ENCODE data around the gene DCLK3. TPM values are rescaled to one million over a fixed set of nuclear protein-coding genes. Genes with fewer than 3 reads are reported as not detected.

Gene DCLK3
- total RNA-seq, 2 donors from 2014 or later: 2.1 to 3.9 TPM

DNA sequence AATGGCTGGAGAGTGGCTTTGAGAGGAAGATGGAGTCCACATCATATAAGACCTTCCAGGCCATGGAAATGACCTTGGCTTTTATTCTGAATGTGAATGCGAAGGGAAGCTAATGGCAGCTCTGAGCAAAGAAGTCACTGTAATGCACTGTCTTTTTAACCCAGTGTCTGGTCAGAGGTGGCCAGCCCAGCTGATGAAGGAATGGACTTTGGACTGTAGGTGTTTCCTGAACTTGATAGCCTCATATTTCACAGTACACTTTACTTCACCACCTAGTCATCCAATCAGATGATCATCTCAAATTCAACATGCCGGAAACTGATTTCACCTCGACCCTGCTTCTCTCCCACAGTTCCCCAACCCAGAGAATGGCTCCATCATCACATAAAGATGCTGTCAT lies 33.4 kb downstream of the DCLK3 start:
- no peak overlapping the region for H3K27ac Mint-ChIP-seq
- no peaks in the 10 kb centered on the region for H3K9me3 ChIP-seq (ENCODE audit: control insufficient read depth, low read length)

GRCh38 chr3:36729204-36730056 lies 34.9 kb downstream of the DCLK3 start:
- TF ChIP-seq, protein P1, sequence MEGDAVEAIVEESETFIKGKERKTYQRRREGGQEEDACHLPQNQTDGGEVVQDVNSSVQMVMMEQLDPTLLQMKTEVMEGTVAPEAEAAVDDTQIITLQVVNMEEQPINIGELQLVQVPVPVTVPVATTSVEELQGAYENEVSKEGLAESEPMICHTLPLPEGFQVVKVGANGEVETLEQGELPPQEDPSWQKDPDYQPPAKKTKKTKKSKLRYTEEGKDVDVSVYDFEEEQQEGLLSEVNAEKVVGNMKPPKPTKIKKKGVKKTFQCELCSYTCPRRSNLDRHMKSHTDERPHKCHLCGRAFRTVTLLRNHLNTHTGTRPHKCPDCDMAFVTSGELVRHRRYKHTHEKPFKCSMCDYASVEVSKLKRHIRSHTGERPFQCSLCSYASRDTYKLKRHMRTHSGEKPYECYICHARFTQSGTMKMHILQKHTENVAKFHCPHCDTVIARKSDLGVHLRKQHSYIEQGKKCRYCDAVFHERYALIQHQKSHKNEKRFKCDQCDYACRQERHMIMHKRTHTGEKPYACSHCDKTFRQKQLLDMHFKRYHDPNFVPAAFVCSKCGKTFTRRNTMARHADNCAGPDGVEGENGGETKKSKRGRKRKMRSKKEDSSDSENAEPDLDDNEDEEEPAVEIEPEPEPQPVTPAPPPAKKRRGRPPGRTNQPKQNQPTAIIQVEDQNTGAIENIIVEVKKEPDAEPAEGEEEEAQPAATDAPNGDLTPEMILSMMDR (conservative IDR thresholded peaks at IDR 0.05): peak; percentile 88
- DNase-seq: no peak
- H3K4me3 Mint-ChIP-seq: no peak overlapping the region
- no peaks in the 10 kb centered on the region for H3K9me3 ChIP-seq (ENCODE audit: control insufficient read depth, low read length)
- peaks cover 5% of the 10 kb centered on the region for H3K4me1 ChIP-seq (ENCODE audit: control insufficient read depth, insufficient read depth, low read length)
- peaks cover 17% of the 10 kb centered on the region for H3K4me1 Mint-ChIP-seq
- no peak overlapping the region for H3K27ac Mint-ChIP-seq
- H3K36me3 Mint-ChIP-seq (ENCODE audit: low read depth): no peaks in the 10 kb centered on the region
- no peaks in the 10 kb centered on the region for H3K27me3 ChIP-seq (ENCODE audit: control insufficient read depth, insufficient read depth, low read length, poor library complexity, severe bottlenecking)
- H3K27ac ChIP-seq (ENCODE audit: low read depth, low read length): no peak overlapping the region
- H3K9me3 Mint-ChIP-seq: peaks cover 2% of the 10 kb centered on the region
- H3K9ac ChIP-seq (ENCODE audit: extremely low read depth, low read length, poor library complexity, severe bottlenecking): no peak overlapping the region
- no peaks in the 10 kb centered on the region for H3K36me3 ChIP-seq (ENCODE audit: control insufficient read depth, insufficient read depth, low read length)
- no peaks in the 10 kb centered on the region for H3K27me3 Mint-ChIP-seq (ENCODE audit: insufficient read depth)
- no peak overlapping the region for H3K4me3 ChIP-seq (ENCODE audit: low read length)
- 64 to 67% methylated on average over 2 to 8 of the region's 9 CpGs for WGBS, 2 experiments (ENCODE audit: insufficient coverage in 1 of 2, insufficient read length in 1 of 2)

More for the DNA sequence above, 33.4 kb downstream of the DCLK3 start:
- Histone ChIP-seq H3K4me3 (ENCODE audit: low read length) (no peak overlapping the region), H3K4me1 (ENCODE audit: control insufficient read depth, insufficient read depth, low read length) (peaks cover 5% of the 10 kb centered on the region), H3K36me3 (ENCODE audit: control insufficient read depth, insufficient read depth, low read length) (no peaks in the 10 kb centered on the region), H3K27ac (ENCODE audit: low read depth, low read length) (no peak overlapping the region), H3K9ac (ENCODE audit: extremely low read depth, low read length, poor library complexity, severe bottlenecking) (no peak overlapping the region), H3K27me3 (ENCODE audit: control insufficient read depth, insufficient read depth, low read length, poor library complexity, severe bottlenecking) (no peaks in the 10 kb centered on the region)
- Mint-ChIP-seq H3K9me3 (no peaks in the 10 kb centered on the region), H3K27me3 (ENCODE audit: insufficient read depth) (no peaks in the 10 kb centered on the region), H3K36me3 (ENCODE audit: low read depth) (no peaks in the 10 kb centered on the region), H3K4me3 (no peak overlapping the region), H3K4me1 (peaks cover 17% of the 10 kb centered on the region)
- TF ChIP-seq, protein P1 (conservative IDR thresholded peaks at IDR 0.05): no peak
- no peak for DNase-seq
- 98 to 100% methylated on average over 2 to 3 of the region's 3 CpGs for WGBS, 2 experiments (ENCODE audit: insufficient coverage in 1 of 2, insufficient read length in 1 of 2)

- H3K36me3 ChIP-seq (ENCODE audit: control insufficient read depth, insufficient read depth, low read length): no peaks in the 10 kb centered on the region
- H3K4me3 Mint-ChIP-seq: no peak overlapping the region
- no peaks in the 10 kb centered on the region for H3K27me3 ChIP-seq (ENCODE audit: control insufficient read depth, insufficient read depth, low read length, poor library complexity, severe bottlenecking)
- H3K4me1 ChIP-seq (ENCODE audit: control insufficient read depth, insufficient read depth, low read length): no peaks in the 10 kb centered on the region
- no peaks in the 10 kb centered on the region for H3K27me3 Mint-ChIP-seq (ENCODE audit: insufficient read depth)
- no peaks in the 10 kb centered on the region for H3K4me1 Mint-ChIP-seq
- H3K9me3 ChIP-seq (ENCODE audit: control insufficient read depth, low read length): no peaks in the 10 kb centered on the region
- H3K9me3 Mint-ChIP-seq: no peaks in the 10 kb centered on the region
- no peak overlapping the region for H3K4me3 ChIP-seq (ENCODE audit: low read length)
- no peak overlapping the region for H3K9ac ChIP-seq (ENCODE audit: extremely low read depth, low read length, poor library complexity, severe bottlenecking)
- TF ChIP-seq, protein P1 (conservative IDR thresholded peaks at IDR 0.05): no peak
- no peak for DNase-seq
- no peak overlapping the region for H3K27ac Mint-ChIP-seq
- WGBS, 2 experiments (ENCODE audit: insufficient coverage in 1 of 2, insufficient read length in 1 of 2): 84 to 85% methylated on average over 5 of the region's 5 CpGs
- no peaks in the 10 kb centered on the region for H3K36me3 Mint-ChIP-seq (ENCODE audit: low read depth)
- H3K27ac ChIP-seq (ENCODE audit: low read depth, low read length): no peak overlapping the region
Measured at GRCh38 chr3:36714343-36715086, 49.8 kb downstream of the DCLK3 start.

Data from endodermal cell (in vitro differentiated cells).